ENCODE data around the gene GFRA4. TPM values are rescaled to one million over a fixed set of nuclear protein-coding genes. Genes with fewer than 3 reads are reported as not detected.

Gene GFRA4
- total and polyA plus RNA-seq, 2 donors (not counting 1 experiment from before 2014, with no cell fraction given): not detected

DNA sequence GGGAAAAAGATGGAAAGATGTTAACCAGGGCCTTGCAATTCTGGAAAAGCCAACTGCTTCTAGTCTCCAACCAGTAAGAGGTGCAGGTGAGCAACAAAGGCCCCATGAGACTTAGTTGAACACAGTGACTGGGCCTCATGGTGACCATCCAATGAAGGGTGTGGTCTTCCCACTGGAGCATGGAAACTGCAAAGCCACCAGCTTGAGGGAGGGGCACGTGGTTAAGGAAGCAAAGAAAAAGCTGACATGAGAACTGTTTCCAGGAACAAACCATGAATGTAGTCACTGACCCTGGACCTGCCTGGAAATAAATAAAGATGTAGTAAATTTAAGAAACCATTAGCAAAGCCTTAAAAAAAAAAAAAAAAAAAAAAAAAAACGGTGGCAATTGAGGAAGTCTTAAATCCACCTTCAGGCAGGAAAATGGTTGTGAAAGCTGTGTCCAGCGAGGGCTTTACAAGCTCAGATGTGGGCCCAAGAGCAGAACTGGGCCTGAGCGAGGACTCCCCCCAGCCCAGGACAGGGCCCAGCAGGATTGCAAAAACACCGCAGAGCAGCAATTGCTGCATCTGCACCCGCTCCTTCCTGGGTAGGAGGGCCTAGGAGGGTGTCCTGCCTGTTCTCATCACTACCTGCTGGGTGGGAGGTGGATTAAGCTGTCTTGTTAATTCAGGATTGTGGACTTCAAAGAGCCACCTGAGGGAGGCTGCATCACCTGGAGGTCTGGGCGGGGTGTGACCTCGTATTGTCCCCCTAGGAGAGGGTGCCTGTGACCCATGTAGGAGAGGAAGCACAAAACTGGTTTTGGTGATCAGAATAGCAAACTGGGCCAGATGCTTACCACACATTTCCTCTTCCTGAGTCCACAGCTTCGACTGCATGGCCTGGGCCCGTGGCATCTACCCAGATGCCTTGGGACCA is 10.3 kb downstream of the GFRA4 start:
- 93% methylated on average over 4 of the region's 10 CpGs for WGBS (ENCODE audit: insufficient coverage)

More for the DNA sequence above, 10.3 kb downstream of the GFRA4 start:
- ATAC-seq (ENCODE audit: low read depth): no peak
- H3K27me3 Mint-ChIP-seq: no peaks in the 10 kb centered on the region
- no peak overlapping the region for H3K27ac Mint-ChIP-seq
- DNase-seq: no peak
- ChIA-PET CTCF (interaction anchor here (1.0 kb wide), 1 partner anchor 58 kb away, joined by 3 read pairs; no protein-coding TSS in a partner anchor), POLR2A (interaction anchor here (0.6 kb wide), 1 partner anchor 8 kb away, joined by 3 read pairs; no protein-coding TSS in a partner anchor)
- no peaks in the 10 kb centered on the region for H3K9me3 Mint-ChIP-seq (ENCODE audit: insufficient read depth)
- Histone ChIP-seq H3K27me3 (replicated peaks in 1 of 4; ENCODE audit: control extremely low read depth in 1 of 4, control insufficient read depth in 3 of 4, insufficient read depth in 4 of 4, low read length in 3 of 4) (no peaks in the 10 kb centered on the region), H3K4me3 (ENCODE audit: control extremely low read depth in 1 of 5, extremely low read depth in 1 of 5, insufficient read depth in 1 of 5, low read depth in 2 of 5, low read length in 4 of 5) (no peak overlapping the region), H2AFZ (ENCODE audit: insufficient read depth, low read depth, low read length, poor library complexity, severe bottlenecking) (no peak overlapping the region), H3K27ac (ENCODE audit: low read length in 2 of 2) (no peak overlapping the region), H3K4me2 (replicated peaks; ENCODE audit: low read depth, low read length, poor library complexity, severe bottlenecking) (no peak overlapping the region), H4K20me1 (ENCODE audit: control insufficient read depth, insufficient read depth, low read length, poor library complexity, severe bottlenecking) (no peaks in the 10 kb centered on the region), H3K9me3 (ENCODE audit: control extremely low read depth in 1 of 3, control insufficient read depth in 2 of 3, insufficient read depth in 1 of 3, low read length in 2 of 3) (peaks cover 0 to 12% (median 0%) of the 10 kb centered on the region in 3 donors), H3K9ac (ENCODE audit: low read length) (no peak overlapping the region), H3K79me2 (ENCODE audit: control insufficient read depth, insufficient read depth, low read length) (no peaks in the 10 kb centered on the region), H3K36me3 (replicated peaks in 1 of 2; ENCODE audit: control extremely low read depth in 1 of 2, control insufficient read depth in 1 of 2, extremely low read depth in 1 of 2, insufficient read depth in 2 of 2, low read length in 1 of 2) (peaks cover 0 to 9% of the 10 kb centered on the region in 2 experiments), H3K4me1 (ENCODE audit: control insufficient read depth in 2 of 2, insufficient read depth in 2 of 2, low read length in 2 of 2) (no peaks in the 10 kb centered on the region)
- H3K4me3 Mint-ChIP-seq: no peak overlapping the region
- H3K4me1 Mint-ChIP-seq: peaks cover 4% of the 10 kb centered on the region
- no peak for TF ChIP-seq EZH2 (IDR thresholded peaks at IDR 0.05; ENCODE audit: borderline replicate concordance, insufficient read depth, low read depth, low read length, poor library complexity, severe bottlenecking)
- TF ChIP-seq, protein P1, sequence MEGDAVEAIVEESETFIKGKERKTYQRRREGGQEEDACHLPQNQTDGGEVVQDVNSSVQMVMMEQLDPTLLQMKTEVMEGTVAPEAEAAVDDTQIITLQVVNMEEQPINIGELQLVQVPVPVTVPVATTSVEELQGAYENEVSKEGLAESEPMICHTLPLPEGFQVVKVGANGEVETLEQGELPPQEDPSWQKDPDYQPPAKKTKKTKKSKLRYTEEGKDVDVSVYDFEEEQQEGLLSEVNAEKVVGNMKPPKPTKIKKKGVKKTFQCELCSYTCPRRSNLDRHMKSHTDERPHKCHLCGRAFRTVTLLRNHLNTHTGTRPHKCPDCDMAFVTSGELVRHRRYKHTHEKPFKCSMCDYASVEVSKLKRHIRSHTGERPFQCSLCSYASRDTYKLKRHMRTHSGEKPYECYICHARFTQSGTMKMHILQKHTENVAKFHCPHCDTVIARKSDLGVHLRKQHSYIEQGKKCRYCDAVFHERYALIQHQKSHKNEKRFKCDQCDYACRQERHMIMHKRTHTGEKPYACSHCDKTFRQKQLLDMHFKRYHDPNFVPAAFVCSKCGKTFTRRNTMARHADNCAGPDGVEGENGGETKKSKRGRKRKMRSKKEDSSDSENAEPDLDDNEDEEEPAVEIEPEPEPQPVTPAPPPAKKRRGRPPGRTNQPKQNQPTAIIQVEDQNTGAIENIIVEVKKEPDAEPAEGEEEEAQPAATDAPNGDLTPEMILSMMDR (IDR thresholded peaks at IDR 0.05): no peak
- intact Hi-C loops (cut with micrococcal nuclease): no loop called here

Data from B cell (primary cell).